Ectodermal cell (in vitro differentiated cells): ENCODE data around the gene NLGN4Y.

ENCODE experiments used
- H3K27ac ChIP-seq: 2 replicates; pipeline ENCODE4 v1.7.0; 2013; ENCODE audit warnings: mild to moderate bottlenecking, low read depth, low read length; ENCODE audit not compliant: insufficient read depth, poor library complexity, severe bottlenecking
- H3K27me3 ChIP-seq: 2 replicates; pipeline ENCODE4 v1.7.0; 2013; ENCODE audit warnings: mild to moderate bottlenecking, low read length; ENCODE audit not compliant: insufficient read depth, control insufficient read depth, poor library complexity, severe bottlenecking
- H3K36me3 ChIP-seq: one replicate; pipeline ENCODE4 v1.7.0; 2013; ENCODE audit warnings: low read length; ENCODE audit not compliant: control insufficient read depth, insufficient read depth
- H3K4me1 ChIP-seq: one replicate; pipeline ENCODE4 v1.7.0; 2013; ENCODE audit warnings: low read length; ENCODE audit not compliant: control insufficient read depth, insufficient read depth
- H3K4me3 ChIP-seq: 2 replicates; pipeline ENCODE4 v1.7.0; 2013; ENCODE audit warnings: low read depth, low read length, control low read depth; ENCODE audit not compliant: insufficient read depth
- H3K9me3 ChIP-seq: 2 replicates; pipeline ENCODE4 v1.7.0; 2013; ENCODE audit warnings: mild to moderate bottlenecking, low read length, moderate library complexity; ENCODE audit not compliant: control insufficient read depth
- WGBS, 2 experiments: methylation state at CpG; one replicate each; pipeline ENCODE4 v1.1.7; 2013; ENCODE audit warnings: missing lambda C conversion rate in 2 of 2; 5-methylcytosine and 5-hydroxymethylcytosine counted together

The NLGN4Y gene

GRCh38 chrY:14641853-14642252 lies 117.5 kb downstream of the NLGN4Y start:
- Histone ChIP-seq H3K4me1 (no peaks in the 10 kb centered on the region), H3K27me3 (no peaks in the 10 kb centered on the region), H3K27ac (no peak overlapping the region), H3K36me3 (no peaks in the 10 kb centered on the region), H3K4me3 (no peak overlapping the region), H3K9me3 (no peaks in the 10 kb centered on the region)
- WGBS, 2 experiments: 97 to 100% methylated on average over 2 of the region's 2 CpGs

- Histone ChIP-seq H3K27ac (no peak overlapping the region), H3K9me3 (no peaks in the 10 kb centered on the region), H3K4me3 (no peak overlapping the region), H3K36me3 (no peaks in the 10 kb centered on the region), H3K4me1 (no peaks in the 10 kb centered on the region), H3K27me3 (no peaks in the 10 kb centered on the region)
- 97 to 98% methylated on average over 6 of the region's 6 CpGs for WGBS, 2 experiments
Observed at GRCh38 chrY:14644157-14644952, 120.0 kb downstream of the NLGN4Y start.

GRCh38 chrY:14679181-14679580 lies 154.9 kb downstream of the NLGN4Y start:
- H3K27ac ChIP-seq: no peak overlapping the region
- H3K27me3 ChIP-seq: no peaks in the 10 kb centered on the region
- WGBS, 2 experiments: 90 to 92% methylated on average over 1 of the region's 1 CpG
- no peaks in the 10 kb centered on the region for H3K9me3 ChIP-seq
- H3K36me3 ChIP-seq: no peaks in the 10 kb centered on the region
- no peak overlapping the region for H3K4me3 ChIP-seq
- no peaks in the 10 kb centered on the region for H3K4me1 ChIP-seq

- H3K9me3 ChIP-seq: no peaks in the 10 kb centered on the region
- H3K4me1 ChIP-seq: no peaks in the 10 kb centered on the region
- no peak overlapping the region for H3K27ac ChIP-seq
- H3K36me3 ChIP-seq: no peaks in the 10 kb centered on the region
- no peaks in the 10 kb centered on the region for H3K27me3 ChIP-seq
- H3K4me3 ChIP-seq: no peak overlapping the region
Observed at GRCh38 chrY:14694543-14694942, 170.2 kb downstream of the NLGN4Y start.

- Histone ChIP-seq H3K27ac (no peak overlapping the region), H3K36me3 (no peaks in the 10 kb centered on the region), H3K4me3 (no peak overlapping the region), H3K27me3 (no peaks in the 10 kb centered on the region), H3K9me3 (no peaks in the 10 kb centered on the region), H3K4me1 (no peaks in the 10 kb centered on the region)
Observed at GRCh38 chrY:14708158-14708557, 183.8 kb downstream of the NLGN4Y start.

- H3K27me3 ChIP-seq: no peaks in the 10 kb centered on the region
- no peaks in the 10 kb centered on the region for H3K36me3 ChIP-seq
- H3K4me1 ChIP-seq: peaks cover 7% of the 10 kb centered on the region
- no peak overlapping the region for H3K4me3 ChIP-seq
- H3K9me3 ChIP-seq: no peaks in the 10 kb centered on the region
- no peak overlapping the region for H3K27ac ChIP-seq
- WGBS, 2 experiments: no CpG with 5 or more reads among the region's 1 CpG
Observed at GRCh38 chrY:14741596-14741995, 217.3 kb downstream of the NLGN4Y start.

GRCh38 chrY:14748329-14748728 lies 224.0 kb downstream of the NLGN4Y start:
- no peak overlapping the region for H3K27ac ChIP-seq
- H3K27me3 ChIP-seq: no peaks in the 10 kb centered on the region
- 93 to 96% methylated on average over 3 to 4 of the region's 4 CpGs for WGBS, 2 experiments
- H3K9me3 ChIP-seq: no peaks in the 10 kb centered on the region
- H3K4me1 ChIP-seq: peaks cover 4% of the 10 kb centered on the region
- H3K4me3 ChIP-seq: no peak overlapping the region
- H3K36me3 ChIP-seq: no peaks in the 10 kb centered on the region

GRCh38 chrY:14755571-14755970 lies 231.2 kb downstream of the NLGN4Y start:
- Histone ChIP-seq H3K27ac (no peak overlapping the region), H3K4me1 (no peaks in the 10 kb centered on the region), H3K9me3 (no peaks in the 10 kb centered on the region), H3K4me3 (no peak overlapping the region), H3K36me3 (no peaks in the 10 kb centered on the region), H3K27me3 (no peaks in the 10 kb centered on the region)

GRCh38 chrY:14762903-14763302 lies 238.6 kb downstream of the NLGN4Y start:
- Histone ChIP-seq H3K27ac (no peak overlapping the region), H3K36me3 (no peaks in the 10 kb centered on the region), H3K4me1 (no peaks in the 10 kb centered on the region), H3K27me3 (no peaks in the 10 kb centered on the region), H3K9me3 (no peaks in the 10 kb centered on the region), H3K4me3 (no peak overlapping the region)
- 100% methylated on average over 1 of the region's 1 CpG; no CpG with 5 or more reads in 1 of the 2 experiments for WGBS, 2 experiments

GRCh38 chrY:14763600-14763999 lies 239.3 kb downstream of the NLGN4Y start:
- Histone ChIP-seq H3K36me3 (no peaks in the 10 kb centered on the region), H3K27ac (no peak overlapping the region), H3K4me1 (no peaks in the 10 kb centered on the region), H3K4me3 (no peak overlapping the region), H3K9me3 (no peaks in the 10 kb centered on the region), H3K27me3 (no peaks in the 10 kb centered on the region)

- H3K27me3 ChIP-seq: no peaks in the 10 kb centered on the region
- H3K27ac ChIP-seq: no peak overlapping the region
- WGBS, 2 experiments: 94 to 96% methylated on average over 2 to 3 of the region's 4 CpGs
Observed at GRCh38 chrY:14778208-14778607, 253.9 kb downstream of the NLGN4Y start.

More at GRCh38 chrY:14778208-14778607, 253.9 kb downstream of the NLGN4Y start:
- no peaks in the 10 kb centered on the region for H3K9me3 ChIP-seq
- H3K4me3 ChIP-seq: no peak overlapping the region
- H3K4me1 ChIP-seq: no peaks in the 10 kb centered on the region
- H3K36me3 ChIP-seq: no peaks in the 10 kb centered on the region
